ENCODE data around the gene LRRIQ1.

- TF ChIP-seq, protein P1, sequence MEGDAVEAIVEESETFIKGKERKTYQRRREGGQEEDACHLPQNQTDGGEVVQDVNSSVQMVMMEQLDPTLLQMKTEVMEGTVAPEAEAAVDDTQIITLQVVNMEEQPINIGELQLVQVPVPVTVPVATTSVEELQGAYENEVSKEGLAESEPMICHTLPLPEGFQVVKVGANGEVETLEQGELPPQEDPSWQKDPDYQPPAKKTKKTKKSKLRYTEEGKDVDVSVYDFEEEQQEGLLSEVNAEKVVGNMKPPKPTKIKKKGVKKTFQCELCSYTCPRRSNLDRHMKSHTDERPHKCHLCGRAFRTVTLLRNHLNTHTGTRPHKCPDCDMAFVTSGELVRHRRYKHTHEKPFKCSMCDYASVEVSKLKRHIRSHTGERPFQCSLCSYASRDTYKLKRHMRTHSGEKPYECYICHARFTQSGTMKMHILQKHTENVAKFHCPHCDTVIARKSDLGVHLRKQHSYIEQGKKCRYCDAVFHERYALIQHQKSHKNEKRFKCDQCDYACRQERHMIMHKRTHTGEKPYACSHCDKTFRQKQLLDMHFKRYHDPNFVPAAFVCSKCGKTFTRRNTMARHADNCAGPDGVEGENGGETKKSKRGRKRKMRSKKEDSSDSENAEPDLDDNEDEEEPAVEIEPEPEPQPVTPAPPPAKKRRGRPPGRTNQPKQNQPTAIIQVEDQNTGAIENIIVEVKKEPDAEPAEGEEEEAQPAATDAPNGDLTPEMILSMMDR (conservative IDR thresholded peaks at IDR 0.05): no peak
- no peak for TF ChIP-seq ZFX (IDR thresholded peaks at IDR 0.05)
These were observed 36.7 kb downstream of the LRRIQ1 start for GRCh38 chr12:85072826-85073225.
